GM18519 (cell line): Measurements from ENCODE around the gene MAP6.

ENCODE experiments used
- ATAC-seq: cut with Tn5 transposase; IDR thresholded peaks from one replicate; pipeline ENCODE4 v1.9.1; 2021; ENCODE audit warnings: mild to moderate bottlenecking, moderate library complexity; ENCODE audit not compliant: unreplicated experiment, low FRiP score

MAP6 gene

DNA sequence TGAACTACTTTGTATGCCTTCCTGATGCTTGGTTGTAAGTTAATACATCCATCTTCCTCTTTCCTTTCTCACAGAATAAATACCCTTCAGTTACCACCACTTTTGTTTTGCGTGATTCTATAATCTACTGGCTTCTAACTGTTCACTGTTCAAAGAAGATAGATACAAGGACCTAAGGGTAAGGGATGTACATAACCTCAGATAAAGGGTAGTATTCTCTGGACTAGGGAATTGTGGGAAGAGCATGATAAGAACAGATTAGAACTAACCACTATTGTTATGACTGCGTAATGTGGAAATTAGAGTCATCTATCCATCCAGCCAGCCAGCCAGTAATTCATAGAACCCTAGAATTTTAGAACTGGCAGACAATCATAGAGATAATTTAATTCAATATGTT lies 36.4 kb downstream of the MAP6 start:
- ATAC-seq: no peak

DNA sequence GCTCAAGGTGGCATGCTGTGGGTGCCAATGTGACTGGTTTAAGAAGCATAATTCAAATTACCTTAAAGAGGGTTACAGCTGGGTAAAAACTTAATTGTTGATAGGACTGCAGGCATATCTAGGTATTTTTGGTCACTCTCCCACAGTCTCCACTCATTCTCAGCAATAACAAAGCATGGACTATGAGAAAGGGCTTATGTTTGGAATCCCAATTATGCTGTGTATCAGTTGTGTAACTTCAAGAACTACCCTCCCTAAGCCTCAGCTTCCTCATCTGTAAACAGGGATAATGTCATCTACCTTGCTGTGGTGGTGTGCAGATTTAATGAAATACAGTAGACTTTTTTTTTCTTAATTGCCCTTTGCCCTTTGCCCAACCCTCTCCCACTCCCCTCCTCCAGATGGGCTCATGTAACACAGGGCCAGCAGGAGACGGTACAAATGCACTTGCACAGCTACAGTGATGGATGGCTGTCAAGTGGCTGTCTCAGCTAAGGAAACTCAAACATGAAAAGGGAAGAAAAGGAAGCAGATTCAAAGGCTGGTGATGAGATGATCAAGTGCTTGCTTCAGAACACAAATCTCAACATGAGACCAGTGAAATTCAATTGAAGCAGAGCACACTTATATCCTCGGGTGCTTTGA lies 37.6 kb downstream of the MAP6 start:
- no peak for ATAC-seq

DNA sequence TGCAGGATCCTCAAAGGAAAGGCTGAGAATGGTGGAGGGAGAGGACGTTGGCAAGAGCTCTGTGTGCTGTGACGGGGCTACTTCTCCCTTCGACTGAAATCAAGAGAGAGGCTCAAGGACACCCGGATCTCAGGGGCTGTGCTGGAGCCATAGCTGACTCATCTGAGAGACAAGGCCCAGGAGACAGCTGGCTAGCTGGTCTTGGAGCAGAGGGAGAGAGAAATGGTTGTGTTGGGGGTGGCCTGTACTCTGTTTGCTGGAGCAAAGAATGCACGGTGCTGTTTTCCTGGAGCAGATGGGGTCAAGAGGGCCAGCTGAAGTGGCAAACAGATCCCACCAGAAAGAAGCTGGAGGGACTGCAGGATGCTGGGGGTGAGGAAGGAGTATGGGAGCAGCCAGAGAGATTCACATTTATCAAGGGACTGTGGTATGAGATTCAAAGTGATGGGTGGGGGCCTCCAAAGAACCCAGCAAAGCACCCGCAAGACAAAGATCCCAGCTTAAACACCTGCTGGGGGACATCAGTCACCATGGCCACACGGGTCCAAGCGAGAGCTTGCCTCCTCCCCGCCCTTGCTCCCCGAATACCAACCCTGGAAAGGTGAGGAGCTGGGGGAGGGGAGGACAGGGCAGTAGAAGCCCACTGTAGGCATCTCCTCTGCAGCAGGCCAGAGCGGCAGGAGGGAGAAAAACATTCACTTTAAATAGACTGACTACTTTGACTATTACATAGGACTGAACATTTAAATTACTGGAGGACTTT lies 40.8 kb downstream of the MAP6 start:
- no peak for ATAC-seq

DNA sequence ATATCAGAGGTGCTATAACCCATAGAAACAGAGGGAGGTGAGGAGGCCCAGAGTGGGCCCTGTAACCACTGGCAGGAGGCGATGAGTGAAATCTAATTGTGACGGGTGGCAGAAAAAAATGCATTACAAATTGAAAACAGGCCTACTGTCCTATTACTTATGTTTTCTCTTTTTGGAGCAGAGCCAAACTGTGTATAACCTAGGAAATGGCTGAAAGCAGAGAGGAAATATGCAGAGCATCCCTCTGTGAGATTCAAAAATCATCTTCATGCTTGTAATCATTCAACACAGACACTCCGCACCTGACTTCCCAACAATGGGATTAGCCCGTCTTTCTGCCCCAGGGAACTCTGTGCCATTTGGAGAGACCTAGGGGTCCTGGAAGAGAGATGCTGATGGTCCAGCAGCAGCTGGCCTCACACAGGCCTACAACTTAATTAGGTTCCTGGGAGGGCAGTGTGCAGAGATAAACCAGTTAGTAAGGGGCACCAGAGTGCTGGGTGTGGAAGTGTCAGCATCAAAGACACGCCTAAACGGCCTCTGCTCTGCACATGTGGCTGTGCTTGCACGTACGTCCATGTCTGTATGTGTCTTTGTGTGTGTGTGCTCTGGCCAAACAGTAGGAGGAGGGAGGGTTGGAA lies 41.8 kb downstream of the MAP6 start:
- no peak for ATAC-seq

DNA sequence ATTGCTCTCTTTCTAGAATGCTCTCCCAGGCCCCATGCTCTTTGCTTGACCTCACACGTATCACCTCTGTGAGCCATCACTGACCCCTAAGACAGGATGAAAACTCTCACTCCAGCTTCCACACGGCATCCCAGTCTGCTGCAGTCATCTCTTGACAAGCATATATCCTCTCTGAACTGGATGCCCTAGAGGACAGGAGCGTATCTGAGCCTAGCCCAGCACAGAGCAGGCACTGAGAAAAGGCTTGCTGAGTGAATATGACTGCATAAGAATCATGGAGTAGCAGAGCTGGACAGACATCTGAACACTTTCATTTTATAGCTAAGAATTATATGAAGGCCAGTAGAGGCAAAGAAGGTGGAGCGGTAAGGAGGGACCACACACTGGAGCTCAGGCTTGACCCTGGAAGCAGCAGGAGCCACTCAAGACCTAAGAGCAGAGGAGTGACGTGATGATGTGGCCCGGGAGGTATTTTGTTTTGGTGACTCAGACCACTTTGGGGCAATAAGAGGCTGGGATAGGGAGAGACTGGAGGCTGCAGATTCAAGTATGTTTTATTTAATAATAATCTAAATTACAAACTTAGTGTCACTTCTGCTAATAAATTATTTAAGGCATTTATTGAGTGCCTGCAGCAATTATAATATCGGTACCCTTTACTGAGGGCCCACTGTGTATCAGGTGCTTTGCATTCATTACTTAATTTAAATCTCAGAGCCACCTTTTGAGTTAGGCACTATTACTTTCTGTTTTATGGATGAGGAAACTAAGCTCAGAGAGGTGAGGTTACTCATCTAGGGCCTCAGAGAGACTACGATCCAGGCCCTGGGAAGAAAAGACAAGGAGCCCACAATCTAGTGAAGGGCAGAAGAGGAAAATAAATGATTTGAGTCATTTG lies 42.6 kb downstream of the MAP6 start:
- no peak for ATAC-seq

DNA sequence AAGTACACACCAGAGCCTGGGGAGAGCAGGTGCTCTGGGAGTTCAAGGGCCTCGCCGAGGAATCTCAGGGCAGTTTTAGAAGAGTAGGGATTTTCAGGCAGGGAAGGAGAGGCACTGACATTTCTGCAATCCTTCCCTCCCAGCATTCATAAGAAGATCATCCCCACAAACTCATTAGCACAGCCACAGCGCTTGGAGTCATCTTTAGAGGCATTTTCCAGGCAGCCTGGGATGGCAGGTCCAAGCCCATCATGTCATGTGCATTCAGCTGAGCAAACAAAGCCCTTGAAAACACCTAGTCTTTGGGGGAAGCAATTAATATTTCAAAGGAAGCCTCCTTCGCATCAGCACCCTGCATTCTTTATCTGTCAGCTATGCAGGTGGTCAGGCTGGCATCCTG lies 43.8 kb downstream of the MAP6 start:
- ATAC-seq: no peak

DNA sequence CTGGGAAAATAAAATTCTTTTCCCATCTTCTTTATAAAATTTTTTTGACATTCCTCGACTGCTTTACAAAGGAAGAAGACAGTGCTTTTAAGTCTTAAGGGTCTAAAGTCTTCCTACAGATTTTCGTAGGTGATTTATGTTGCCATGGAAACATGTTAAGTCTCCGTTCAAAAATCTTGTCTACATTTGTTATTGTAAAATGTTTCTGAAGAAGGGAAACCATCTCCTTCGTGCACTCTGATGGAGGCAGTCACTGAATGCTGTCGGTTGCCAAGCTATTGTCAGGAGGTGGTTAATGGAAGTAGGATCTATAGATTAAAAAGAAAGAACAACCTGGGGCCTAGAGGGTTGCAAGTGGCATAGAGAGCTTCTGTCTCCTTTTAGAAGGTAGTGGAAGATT lies 52.6 kb downstream of the MAP6 start:
- ATAC-seq: no peak

DNA sequence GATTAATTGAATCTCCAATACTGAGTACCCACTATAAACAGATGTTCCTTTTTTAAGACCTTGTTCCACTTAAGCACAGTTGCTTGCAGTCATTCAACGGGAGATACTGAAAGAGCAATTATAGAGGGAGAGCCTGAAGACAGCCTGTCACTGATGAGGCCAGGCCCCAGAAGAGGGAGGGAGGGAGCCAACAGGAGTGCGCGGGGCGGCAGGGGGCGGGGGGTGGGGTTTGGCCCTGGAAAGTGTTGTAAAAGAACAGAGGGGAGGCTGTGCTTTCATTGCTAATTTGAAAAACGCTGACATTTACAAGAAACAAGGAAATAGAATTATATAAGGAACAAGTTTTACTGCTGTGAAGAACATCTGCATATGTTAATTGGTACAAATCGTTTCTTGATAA lies 53.1 kb downstream of the MAP6 start:
- ATAC-seq: no peak

DNA sequence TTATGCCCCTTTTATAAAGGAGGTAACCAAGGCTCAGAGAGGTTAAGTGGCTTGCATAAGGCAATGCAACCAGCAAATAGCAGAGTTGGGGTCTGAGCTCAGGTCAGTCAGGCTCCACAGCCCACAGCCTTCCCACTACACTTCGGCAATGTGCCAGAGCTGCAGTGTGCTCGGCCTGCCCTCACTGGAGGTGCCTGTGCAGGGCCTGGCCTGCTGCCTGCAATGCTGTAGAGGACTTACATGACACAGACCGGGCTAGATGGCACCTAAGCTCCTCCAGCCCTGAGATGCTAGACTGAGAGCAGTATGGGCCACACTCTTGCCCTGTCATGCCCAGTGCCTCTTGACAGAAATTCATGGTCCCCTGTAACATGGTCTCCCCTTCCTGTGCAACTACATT lies 57.0 kb downstream of the MAP6 start:
- ATAC-seq: no peak

DNA sequence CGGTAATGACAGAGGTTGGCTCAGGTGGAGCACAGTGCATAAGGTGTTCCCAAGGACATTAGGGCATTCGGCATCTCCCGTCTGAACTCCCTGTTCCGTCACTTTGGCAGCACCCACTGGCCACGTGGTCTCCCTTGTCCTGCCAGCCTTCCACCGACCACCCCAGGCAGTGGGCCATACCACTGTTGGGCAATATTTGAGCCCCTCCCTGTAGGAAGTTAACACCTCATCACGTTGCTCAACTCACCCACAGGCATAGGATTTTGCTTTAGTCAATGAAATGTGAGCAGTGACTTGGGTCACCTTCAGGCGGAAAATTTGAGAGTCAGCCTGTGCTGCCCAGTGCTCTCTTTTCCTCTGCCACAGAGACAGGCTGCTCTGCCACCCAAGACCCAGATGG lies 62.7 kb downstream of the MAP6 start:
- no peak for ATAC-seq

DNA sequence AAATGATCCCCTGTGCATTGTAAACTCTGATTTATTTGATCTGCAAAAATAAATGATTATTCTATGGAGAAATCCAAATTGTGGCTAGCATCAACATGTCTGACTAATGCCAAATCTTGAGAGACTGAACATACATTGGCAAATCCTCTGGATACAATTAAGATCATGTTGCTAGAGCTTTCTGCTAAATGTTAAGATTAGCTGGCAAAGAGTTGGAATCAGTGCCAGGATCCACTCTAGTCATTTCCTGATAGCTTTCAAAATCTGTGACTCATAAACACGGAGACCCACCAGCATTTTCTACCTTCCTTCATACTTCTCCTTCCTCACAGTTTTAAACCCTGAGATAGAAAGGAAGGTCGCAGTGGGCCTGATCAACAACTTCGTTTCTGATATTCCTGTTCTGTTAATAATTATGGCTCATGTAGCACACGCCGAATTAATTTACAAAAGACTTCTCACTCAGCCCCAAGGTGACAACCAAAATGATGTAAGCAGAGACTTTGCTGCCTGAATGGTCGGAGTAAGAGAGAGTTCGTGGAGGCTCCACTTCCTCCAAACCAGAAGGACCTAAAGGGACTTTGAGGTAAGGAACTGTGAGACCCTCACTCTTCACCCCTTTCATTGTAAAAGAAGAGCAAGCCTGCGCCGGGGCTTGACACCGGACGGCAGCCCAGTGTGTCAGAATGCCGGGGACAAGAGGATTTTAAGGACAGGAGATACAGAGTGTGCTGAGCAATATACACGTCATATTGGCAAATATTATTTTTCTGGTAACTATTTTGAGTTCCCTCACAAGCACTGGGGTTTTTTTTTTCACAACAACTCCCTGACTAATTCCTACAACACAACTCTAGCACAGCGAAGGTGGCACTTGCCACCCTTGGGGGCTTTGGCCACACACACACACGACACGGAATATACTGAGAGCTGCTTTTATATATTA lies 64.8 kb downstream of the MAP6 start:
- ATAC-seq: no peak

DNA sequence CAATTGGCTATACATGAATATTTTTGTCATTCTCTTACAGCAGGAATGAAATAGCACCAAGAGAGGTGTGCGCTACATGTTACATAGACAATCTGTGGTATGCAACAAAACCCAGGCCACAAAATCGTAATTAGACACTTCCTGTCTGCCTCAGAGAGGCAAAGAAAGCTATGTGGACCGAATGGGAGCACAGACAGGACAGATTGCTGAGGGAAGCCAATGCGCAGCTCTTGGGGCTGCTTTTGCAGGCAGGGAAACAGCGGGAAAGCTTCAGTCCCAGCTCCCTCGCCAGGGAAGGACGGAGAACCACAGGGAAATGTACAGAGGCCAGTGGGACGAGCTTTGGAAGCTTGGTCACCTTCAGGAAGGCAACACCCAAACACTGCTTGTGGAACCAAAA lies 65.9 kb downstream of the MAP6 start:
- no peak for ATAC-seq

DNA sequence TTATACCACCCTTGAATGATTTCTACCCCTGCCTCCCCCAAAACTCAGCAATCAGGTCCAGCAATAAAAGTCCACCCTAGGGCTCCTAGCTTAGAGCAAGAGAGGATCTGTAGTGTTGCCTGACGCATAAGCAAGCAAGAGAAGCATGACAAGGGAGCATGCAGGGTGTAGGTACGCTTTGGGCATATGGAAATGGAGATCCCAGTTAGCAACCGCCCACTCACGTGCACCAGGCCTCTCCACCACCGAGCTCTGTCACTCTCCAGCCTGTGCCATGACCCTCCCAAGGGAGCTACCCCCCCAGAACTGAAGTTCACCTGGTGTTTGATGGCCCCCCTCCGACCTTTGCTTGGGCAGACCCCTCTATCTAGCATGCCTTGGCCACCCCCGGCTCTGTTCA lies 67.3 kb downstream of the MAP6 start:
- no peak for ATAC-seq

DNA sequence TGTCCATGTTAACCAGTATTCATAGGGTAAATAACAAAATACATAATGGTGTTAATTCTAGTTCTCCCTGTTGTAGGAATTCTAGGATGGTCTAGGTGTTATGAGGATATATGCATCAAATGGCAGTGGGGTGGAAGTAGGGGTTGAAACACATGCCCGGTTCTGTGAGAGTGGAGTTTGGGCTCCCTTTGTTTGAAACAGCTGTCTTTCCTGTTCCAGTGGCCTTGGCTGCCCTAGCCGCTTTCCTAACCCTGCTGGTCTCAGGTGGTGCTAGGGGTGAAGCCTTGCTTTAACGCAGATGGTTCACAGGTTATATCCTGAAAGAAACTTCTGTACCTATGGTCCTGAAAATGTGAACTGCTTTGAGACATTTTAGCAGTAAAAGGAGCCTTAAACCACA lies 68.5 kb downstream of the MAP6 start:
- no peak for ATAC-seq

DNA sequence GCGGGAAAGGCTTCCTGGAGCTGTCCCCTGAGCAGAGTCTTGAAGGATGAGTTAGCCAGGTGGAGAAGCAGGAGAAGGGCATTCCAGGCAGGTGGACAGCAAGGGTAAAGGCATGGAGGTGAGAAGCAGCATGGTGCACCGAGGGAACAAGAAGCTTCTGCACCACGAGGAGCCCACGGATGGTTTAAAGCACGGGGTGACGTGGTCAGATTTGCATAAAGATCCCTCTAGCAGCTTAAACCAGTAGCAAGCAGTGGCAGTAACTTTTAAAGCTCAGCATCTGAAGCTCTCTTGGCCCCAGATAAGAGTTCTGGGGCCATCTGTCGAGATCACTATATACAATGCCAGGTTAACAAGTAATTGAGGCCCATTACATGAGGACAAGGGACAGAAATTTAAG lies 69.9 kb downstream of the MAP6 start:
- no peak for ATAC-seq

DNA sequence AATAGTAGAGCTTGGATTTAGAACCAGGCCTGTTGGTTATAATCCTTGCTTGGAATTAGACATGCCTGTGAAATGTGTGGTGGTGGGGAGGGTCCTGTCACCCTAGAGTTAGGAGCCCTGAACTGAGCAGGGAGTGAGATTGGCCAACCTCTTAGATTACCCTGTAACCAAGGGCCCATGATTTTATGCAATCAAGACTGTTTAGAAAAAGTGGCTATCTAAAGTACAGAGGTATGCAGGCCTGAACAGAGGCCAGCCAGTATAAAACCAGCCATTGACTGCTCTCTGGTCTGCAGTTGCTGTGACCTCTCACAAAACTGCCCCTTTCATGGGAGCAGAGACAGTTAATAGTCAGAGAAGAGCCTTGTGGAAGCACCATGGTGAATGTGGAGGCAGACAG lies 70.6 kb downstream of the MAP6 start:
- ATAC-seq: no peak

DNA sequence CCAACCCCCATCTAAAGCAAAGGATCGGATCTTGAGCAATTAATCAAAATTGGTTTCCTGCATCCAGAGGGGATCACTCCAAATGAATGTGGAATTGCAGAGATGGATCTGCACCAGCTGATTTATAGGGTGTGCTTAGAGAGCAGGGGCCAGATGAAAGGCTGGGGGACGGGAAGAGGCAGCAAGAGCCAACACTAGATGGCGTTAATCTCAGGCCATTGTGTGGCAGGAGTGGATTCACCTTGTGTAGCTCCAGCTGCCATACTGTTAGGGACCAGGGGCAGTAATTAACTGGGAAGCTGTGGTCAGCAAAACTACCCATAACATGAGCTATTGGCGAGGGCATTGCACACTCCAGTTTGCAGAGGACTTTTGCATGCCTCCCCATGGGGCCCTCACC lies 71.2 kb downstream of the MAP6 start:
- no peak for ATAC-seq

DNA sequence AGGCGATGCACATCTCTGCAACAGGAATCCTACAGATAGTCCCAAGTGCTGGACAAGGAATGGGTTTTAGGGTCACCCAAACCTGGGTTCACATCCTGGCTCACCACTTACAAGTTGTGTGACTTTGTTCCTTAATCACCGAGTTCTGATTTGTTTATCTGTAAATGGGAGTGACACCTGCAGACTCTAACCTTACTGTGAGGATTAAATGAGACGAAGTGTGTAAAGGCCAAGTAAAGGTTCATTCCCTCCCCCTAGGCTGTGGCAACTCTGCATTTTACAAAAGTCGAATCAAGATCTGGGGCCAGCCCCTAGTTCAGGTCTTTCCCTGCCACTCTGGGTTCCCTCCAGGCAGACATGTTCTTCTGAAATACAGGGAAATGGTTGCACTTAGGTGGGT lies 71.9 kb downstream of the MAP6 start:
- ATAC-seq: no peak

DNA sequence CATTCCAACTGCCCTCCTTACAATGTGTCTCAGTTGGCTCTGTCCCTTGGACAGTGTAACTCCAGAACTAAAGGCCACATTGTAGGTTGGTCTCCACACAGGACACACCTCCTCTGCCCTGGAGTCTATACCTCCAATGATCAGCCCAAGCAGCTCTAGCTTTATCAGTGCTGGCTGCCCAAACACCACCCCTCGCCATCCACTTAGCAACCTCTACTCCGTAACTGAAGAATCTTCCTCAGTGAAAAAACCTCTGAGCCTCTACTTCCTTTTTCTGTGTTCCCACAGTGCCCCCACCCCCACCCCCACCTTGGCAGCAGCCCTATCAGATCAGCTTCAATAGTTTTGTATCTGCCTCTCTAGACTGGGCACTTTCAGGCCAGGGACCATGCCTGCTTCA lies 73.4 kb downstream of the MAP6 start:
- ATAC-seq: no peak

DNA sequence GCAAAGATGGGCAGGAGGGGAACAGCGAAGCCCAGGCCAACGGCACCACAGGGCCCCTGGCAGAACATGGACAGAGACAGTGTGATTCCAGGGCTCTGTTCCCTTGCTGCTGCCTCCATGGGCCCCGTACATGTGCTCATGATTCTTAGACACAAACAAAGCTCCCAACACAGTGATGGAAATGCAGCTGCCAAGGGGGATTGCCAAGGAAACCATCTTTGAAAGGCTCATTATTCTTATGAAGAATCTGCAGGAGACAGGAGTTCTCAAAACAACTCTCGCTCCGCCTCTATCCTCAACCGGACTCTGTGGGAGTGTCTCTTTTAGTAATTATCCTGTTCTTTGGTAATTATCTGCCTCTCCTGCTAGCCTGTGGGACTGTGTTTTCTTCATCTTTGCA lies 74.6 kb downstream of the MAP6 start:
- no peak for ATAC-seq
